AG09319 (cell line): ENCODE data around the gene SFTPD.

Experiments
- DNase-seq: peaks from one replicate; pipeline ENCODE4 v3.0.0-alpha.2; 2010; ENCODE audit warnings: low read depth; ENCODE audit errors: extremely low read depth
- TF ChIP-seq, protein P1 (sequence below): IDR thresholded peaks from 2 replicates; pipeline ENCODE4 v1.5.1; 2011; ENCODE audit warnings: low read depth, mild to moderate bottlenecking, inconsistent platforms, low read length, moderate library complexity

The SFTPD gene

DNA sequence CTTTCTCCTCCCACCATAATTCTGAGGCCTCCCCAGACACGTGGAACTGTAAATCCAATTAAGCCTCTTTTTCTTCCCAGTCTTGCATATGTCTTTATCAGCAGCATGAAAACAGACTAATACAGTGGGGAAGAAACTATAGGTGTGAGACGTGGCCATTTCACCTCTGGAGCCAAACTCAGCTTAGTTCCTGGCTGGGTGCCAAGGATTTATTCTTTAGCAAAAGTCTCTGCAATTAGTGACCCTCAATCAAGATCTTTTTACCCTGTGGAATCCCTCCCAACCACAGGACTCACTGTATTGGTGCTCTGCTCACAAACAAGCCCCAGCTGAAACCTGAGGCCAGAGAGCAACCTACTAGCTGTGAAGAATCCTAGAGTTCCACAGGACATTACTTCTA lies 28.1 kb upstream of the SFTPD start:
- DNase-seq, result no peak
- TF ChIP-seq, protein P1, sequence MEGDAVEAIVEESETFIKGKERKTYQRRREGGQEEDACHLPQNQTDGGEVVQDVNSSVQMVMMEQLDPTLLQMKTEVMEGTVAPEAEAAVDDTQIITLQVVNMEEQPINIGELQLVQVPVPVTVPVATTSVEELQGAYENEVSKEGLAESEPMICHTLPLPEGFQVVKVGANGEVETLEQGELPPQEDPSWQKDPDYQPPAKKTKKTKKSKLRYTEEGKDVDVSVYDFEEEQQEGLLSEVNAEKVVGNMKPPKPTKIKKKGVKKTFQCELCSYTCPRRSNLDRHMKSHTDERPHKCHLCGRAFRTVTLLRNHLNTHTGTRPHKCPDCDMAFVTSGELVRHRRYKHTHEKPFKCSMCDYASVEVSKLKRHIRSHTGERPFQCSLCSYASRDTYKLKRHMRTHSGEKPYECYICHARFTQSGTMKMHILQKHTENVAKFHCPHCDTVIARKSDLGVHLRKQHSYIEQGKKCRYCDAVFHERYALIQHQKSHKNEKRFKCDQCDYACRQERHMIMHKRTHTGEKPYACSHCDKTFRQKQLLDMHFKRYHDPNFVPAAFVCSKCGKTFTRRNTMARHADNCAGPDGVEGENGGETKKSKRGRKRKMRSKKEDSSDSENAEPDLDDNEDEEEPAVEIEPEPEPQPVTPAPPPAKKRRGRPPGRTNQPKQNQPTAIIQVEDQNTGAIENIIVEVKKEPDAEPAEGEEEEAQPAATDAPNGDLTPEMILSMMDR, result no peak

- TF ChIP-seq, protein P1, result no peak
- no peak for DNase-seq
These were observed 21.2 kb upstream of the SFTPD start for GRCh38 chr10:79970062-79970461.

DNA sequence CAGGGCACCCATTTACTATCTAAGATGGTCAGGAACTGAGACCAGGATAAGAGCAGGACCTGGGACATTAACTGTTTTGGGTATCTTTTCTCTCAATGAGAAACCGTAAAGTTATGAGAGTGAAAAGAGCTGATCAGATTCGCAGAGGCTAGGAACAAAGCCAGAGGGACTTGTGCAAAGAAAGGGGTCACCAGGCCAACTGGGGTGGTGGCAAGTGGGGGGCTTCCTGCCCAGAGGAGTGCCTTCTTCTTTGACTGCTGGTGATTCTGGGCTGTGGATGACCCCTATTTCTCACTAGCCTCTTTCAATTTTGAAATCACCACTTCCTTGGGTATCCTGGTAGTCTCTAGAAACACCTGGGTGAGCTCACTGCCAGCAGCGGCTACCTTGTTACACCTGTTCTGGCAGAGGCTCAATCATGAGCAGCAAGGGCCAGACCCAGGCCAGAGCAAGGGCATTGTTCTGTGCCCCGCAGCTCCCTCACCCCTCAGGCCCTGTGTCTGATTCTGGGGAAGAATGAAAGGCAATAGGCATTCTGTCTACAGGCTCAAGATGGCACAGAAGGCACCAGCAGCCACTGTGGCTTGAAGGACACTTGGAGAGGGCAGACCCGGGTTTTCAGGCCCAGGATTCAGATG lies 999 bp downstream of the SFTPD start:
- no peak for DNase-seq
- TF ChIP-seq, protein P1, result no peak

DNA sequence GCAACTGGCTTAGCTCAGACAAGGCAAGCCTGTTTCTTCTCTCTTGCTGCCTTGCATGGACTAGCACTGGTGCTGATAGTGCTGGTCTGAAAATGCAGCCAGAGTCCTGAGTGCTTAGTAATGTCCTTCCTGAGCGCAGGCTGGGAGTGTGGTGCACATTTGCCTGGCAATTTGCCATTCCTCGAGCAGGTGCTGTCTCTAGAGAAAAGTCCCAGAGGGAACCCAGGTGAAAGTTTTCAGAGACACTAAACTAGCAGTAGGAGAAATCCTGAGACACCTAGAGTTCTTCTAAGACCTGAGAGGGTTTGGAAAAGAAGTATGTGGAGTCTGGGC lies 1.9 kb downstream of the SFTPD start:
- TF ChIP-seq, protein P1, result no peak
- DNase-seq, result no peak

GRCh38 chr10:79946271-79947082 lies 2.4 kb downstream of the SFTPD start:
- TF ChIP-seq, protein P1, result no peak
- no peak for DNase-seq

DNA sequence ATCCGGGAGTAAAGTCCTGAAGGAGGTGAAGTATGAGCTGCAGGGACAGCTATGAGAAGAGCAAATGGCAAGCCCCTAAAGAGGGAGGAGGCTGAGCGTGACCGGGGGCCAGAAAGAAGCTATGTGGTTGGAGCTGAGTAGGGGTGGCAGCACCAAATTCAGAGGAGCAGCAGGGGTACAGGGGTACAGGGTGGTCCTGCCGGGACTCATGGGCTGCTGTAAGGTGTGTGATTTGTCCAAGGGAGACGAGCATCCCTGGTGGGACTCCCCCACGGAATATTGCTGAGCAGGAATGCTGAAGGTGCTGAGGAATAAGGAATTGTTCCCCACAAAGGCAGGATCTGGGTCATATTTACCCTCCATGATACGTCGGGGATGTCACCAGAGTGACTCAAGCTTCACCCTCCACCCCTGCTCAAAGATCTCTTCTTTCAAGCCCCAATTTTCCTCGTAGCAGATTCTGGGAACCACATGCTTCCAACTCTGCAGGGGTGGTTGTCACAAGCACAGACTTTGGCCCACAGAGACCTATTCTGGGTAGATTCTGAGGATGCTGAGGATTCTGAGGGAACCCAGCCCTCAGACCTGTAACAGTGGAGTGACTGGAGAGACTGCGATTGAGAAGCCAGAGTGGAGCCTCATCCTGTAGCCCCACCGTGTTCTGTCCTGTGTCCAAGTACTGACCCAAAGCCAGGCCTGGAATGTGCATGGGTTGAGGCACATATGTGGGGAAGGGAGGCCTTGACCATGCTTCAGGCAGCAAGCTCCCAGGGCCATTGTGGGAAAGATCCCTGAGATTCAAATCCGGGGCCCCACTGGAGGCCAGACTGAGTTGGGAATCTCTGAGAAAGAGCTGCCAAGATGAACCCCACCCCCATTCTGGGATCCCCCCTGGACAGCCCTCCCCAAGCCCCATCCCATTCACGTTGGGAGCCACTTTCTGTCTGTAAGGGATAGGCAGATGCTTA lies 4.2 kb downstream of the SFTPD start:
- TF ChIP-seq, protein P1, result no peak
- DNase-seq, result no peak

- no peak for DNase-seq
- TF ChIP-seq, protein P1, result no peak
These were observed 5.0 kb downstream of the SFTPD start for GRCh38 chr10:79943871-79944270.
